Neural cell (in vitro differentiated cells): Measurements from ENCODE around the gene SAP30BP. TPM values are rescaled to one million over a fixed set of nuclear protein-coding genes. Genes with fewer than 3 reads are reported as not detected.

Source experiments
- H2AFZ ChIP-seq: fragments of 200-600, 300-800 bp; sonication (generic), shearing (Covaris generic); 2 replicates; pipeline ENCODE4 v1.6.0; 2014; ENCODE audit warnings: low read depth, mild to moderate bottlenecking, antibody characterized with exemption, low read length, moderate library complexity
- H3F3A ChIP-seq: fragments of 200-600 bp; shearing (Covaris generic); 2 replicates; pipeline ENCODE4 v1.6.1; 2016; ENCODE audit warnings: mild to moderate bottlenecking, moderate library complexity, mixed read lengths, antibody characterized with exemption, low read length; ENCODE audit not compliant: insufficient read depth, poor library complexity, severe bottlenecking
- H3K27ac ChIP-seq: fragments of 200-600, 300-800 bp; sonication (generic), shearing (Covaris generic); 2 replicates; pipeline ENCODE4 v1.5.1; 2014; ENCODE audit warnings: mild to moderate bottlenecking, low read length, moderate library complexity
- H3K27me3 ChIP-seq: fragments of 300-800, 200-600 bp; sonication (generic), shearing (Covaris generic); 2 replicates; pipeline ENCODE4 v1.6.0; 2014; ENCODE audit warnings: mild to moderate bottlenecking, low read depth, low read length, moderate library complexity; ENCODE audit not compliant: insufficient read depth
- H3K36me3 ChIP-seq: fragments of 300-800, 200-600 bp; sonication (generic), shearing (Covaris generic); 2 replicates; pipeline ENCODE4 v1.5.1; 2014; ENCODE audit warnings: mild to moderate bottlenecking, antibody characterized with exemption, low read length, moderate library complexity; ENCODE audit not compliant: insufficient read depth
- H3K4me2 ChIP-seq: fragments of 300-800, 200-600 bp; sonication (generic), shearing (Covaris generic); 2 replicates; pipeline ENCODE4 v1.6.0; 2014; ENCODE audit warnings: mild to moderate bottlenecking, low read length
- H3K4me3 ChIP-seq: fragments of 300-800, 200-600 bp; sonication (generic), shearing (Covaris generic); 2 replicates; pipeline ENCODE4 v1.5.1; 2014; ENCODE audit warnings: mild to moderate bottlenecking, low read length, moderate library complexity
- H3K79me2 ChIP-seq: fragments of 200-600 bp; shearing (Covaris generic); replicated peaks from 2 replicates; pipeline ENCODE4 v1.6.0; 2014; ENCODE audit warnings: mild to moderate bottlenecking, low read length, moderate library complexity; ENCODE audit not compliant: insufficient read depth
- H3K9ac ChIP-seq: fragments of 300-800, 200-600 bp; sonication (generic), shearing (Covaris generic); 2 replicates; pipeline ENCODE4 v1.6.1; 2016; ENCODE audit warnings: mild to moderate bottlenecking, low read length, mixed read lengths
- H3K9me2 ChIP-seq: fragments of 200-600 bp; shearing (Covaris generic); 2 replicates; pipeline ENCODE4 v1.6.1; 2016; ENCODE audit warnings: mild to moderate bottlenecking, low read length, mixed read lengths; ENCODE audit not compliant: insufficient read depth
- H3K9me3 ChIP-seq: fragments of 200-600, 300-800 bp; sonication (generic), shearing (Covaris generic); 2 replicates; pipeline ENCODE4 v1.6.1; 2016; ENCODE audit warnings: mild to moderate bottlenecking, mixed run types, low read length, moderate library complexity, mixed read lengths
- H4K20me1 ChIP-seq: fragments of 200-600 bp; shearing (Covaris generic); 2 replicates; pipeline ENCODE4 v1.6.1; 2016; ENCODE audit warnings: mild to moderate bottlenecking, mixed run types; ENCODE audit not compliant: insufficient read depth
- CTCF ChIP-seq: fragments of 450-650 bp; IDR thresholded peaks from 2 replicates; pipeline ENCODE4 v1.5.1; 2014; ENCODE audit warnings: antibody characterized with exemption, mild to moderate bottlenecking, moderate library complexity; ENCODE audit not compliant: poor library complexity, severe bottlenecking
- EP300 ChIP-seq: fragments of 450-650 bp; conservative IDR thresholded peaks from 2 replicates; pipeline ENCODE4 v1.6.1; 2014; ENCODE audit warnings: antibody characterized with exemption, mild to moderate bottlenecking, moderate library complexity; ENCODE audit not compliant: poor library complexity, severe bottlenecking
- EZH2 ChIP-seq: fragments of 200-600, 300-800 bp; shearing (Covaris generic), sonication (generic); IDR thresholded peaks from 2 replicates; pipeline ENCODE4 v1.6.1; 2014; ENCODE audit warnings: antibody characterized with exemption, low read length, borderline replicate concordance, mild to moderate bottlenecking; ENCODE audit not compliant: insufficient read depth, poor library complexity, severe bottlenecking
- MXI1 ChIP-seq: fragments of 450-650 bp; conservative IDR thresholded peaks from 2 replicates; pipeline ENCODE4 v1.6.1; 2014; ENCODE audit warnings: antibody characterized with exemption, mild to moderate bottlenecking; ENCODE audit not compliant: poor library complexity, severe bottlenecking
- POLR2AphosphoS5 ChIP-seq: IDR thresholded peaks from 2 replicates; pipeline ENCODE4 v1.6.1; 2012
- RAD21 ChIP-seq: fragments of 450-650 bp; conservative IDR thresholded peaks from 2 replicates; pipeline ENCODE4 v1.6.1; 2014; ENCODE audit warnings: antibody characterized with exemption, mild to moderate bottlenecking, moderate library complexity
- SMC3 ChIP-seq: fragments of 450-650 bp; conservative IDR thresholded peaks from 2 replicates; pipeline ENCODE4 v1.6.1; 2014; ENCODE audit warnings: antibody characterized with exemption, mild to moderate bottlenecking, moderate library complexity; ENCODE audit not compliant: poor library complexity
- TAF1 ChIP-seq: IDR thresholded peaks from 2 replicates; pipeline ENCODE4 v1.6.1; 2012; ENCODE audit warnings: low read depth
- polyA plus RNA-seq: library from polyadenylated mRNA; depleted of rRNA; stranded (reverse); fragments of >200 nt; gene quantifications from 2 replicates; pipeline ENCODE4 v1.2.3, GENCODE V29; 2014

The SAP30BP gene
- polyA plus RNA-seq, 1 donor from 2014 or later, result 156 TPM

- no peaks in the 10 kb centered on the region for H3K36me3 ChIP-seq
- H3K4me2 ChIP-seq, result peak overlapping the region; percentile 76
- H3K79me2 ChIP-seq, result peaks cover 49% of the 10 kb centered on the region
- peak overlapping the region; percentile 89 for H3K4me3 ChIP-seq
- no peak overlapping the region for H3K27ac ChIP-seq
- TF ChIP-seq CTCF (no peak), TAF1 (no peak)
- H4K20me1 ChIP-seq, result no peaks in the 10 kb centered on the region
- H3F3A ChIP-seq, result no peaks in the 10 kb centered on the region
- peak overlapping the region; percentile 93 for H3K9ac ChIP-seq
- H3K9me2 ChIP-seq, result no peaks in the 10 kb centered on the region
- H3K27me3 ChIP-seq, result no peaks in the 10 kb centered on the region
- H2AFZ ChIP-seq, result no peak overlapping the region
- H3K9me3 ChIP-seq, result no peaks in the 10 kb centered on the region
Measured at GRCh38 chr17:75668489-75668888, 1.4 kb downstream of the SAP30BP start.

- Histone ChIP-seq H3K27ac (no peak overlapping the region), H3K36me3 (no peaks in the 10 kb centered on the region), H3K4me2 (no peak overlapping the region), H3K4me3 (no peak overlapping the region), H3K9ac (no peak overlapping the region), H3K27me3 (no peaks in the 10 kb centered on the region), H2AFZ (no peak overlapping the region), H3K9me3 (no peaks in the 10 kb centered on the region), H3F3A (no peaks in the 10 kb centered on the region), H3K9me2 (no peaks in the 10 kb centered on the region), H3K79me2 (peaks cover 46% of the 10 kb centered on the region), H4K20me1 (no peaks in the 10 kb centered on the region)
- TF ChIP-seq MXI1 (no peak), CTCF (no peak), POLR2AphosphoS5 (no peak), TAF1 (no peak), RAD21 (no peak), EP300 (no peak), EZH2 (no peak), SMC3 (no peak)
Measured at GRCh38 chr17:75670868-75671267, 3.7 kb downstream of the SAP30BP start.

GRCh38 chr17:75672011-75672410, 4.9 kb downstream of the SAP30BP start:
- TF ChIP-seq POLR2AphosphoS5, result no peak
- TF ChIP-seq EP300, result no peak
- no peak for TF ChIP-seq EZH2
- Histone ChIP-seq H4K20me1 (no peaks in the 10 kb centered on the region), H3K9ac (no peak overlapping the region), H3K79me2 (peaks cover 43% of the 10 kb centered on the region), H3K4me3 (no peak overlapping the region), H3K9me3 (no peaks in the 10 kb centered on the region), H3K27me3 (no peaks in the 10 kb centered on the region), H2AFZ (no peak overlapping the region), H3K27ac (no peak overlapping the region), H3K4me2 (no peak overlapping the region), H3K9me2 (no peaks in the 10 kb centered on the region), H3K36me3 (no peaks in the 10 kb centered on the region), H3F3A (no peaks in the 10 kb centered on the region)
